ENCODE data around the gene MAD1L1. TPM values are rescaled to one million over a fixed set of nuclear protein-coding genes. Genes with fewer than 3 reads are reported as not detected.
A peak's percentile ranks its signal among the peaks of the same experiment; 100 is the strongest.
"Not testable (repeated sequence)": the region's sequence is repeated elsewhere in the genome, so short reads cannot be mapped to it uniquely, and the experiment has no call there.

The MAD1L1 gene
- total RNA-seq, 1 donor from 2014 or later = 40.9 TPM

DNA sequence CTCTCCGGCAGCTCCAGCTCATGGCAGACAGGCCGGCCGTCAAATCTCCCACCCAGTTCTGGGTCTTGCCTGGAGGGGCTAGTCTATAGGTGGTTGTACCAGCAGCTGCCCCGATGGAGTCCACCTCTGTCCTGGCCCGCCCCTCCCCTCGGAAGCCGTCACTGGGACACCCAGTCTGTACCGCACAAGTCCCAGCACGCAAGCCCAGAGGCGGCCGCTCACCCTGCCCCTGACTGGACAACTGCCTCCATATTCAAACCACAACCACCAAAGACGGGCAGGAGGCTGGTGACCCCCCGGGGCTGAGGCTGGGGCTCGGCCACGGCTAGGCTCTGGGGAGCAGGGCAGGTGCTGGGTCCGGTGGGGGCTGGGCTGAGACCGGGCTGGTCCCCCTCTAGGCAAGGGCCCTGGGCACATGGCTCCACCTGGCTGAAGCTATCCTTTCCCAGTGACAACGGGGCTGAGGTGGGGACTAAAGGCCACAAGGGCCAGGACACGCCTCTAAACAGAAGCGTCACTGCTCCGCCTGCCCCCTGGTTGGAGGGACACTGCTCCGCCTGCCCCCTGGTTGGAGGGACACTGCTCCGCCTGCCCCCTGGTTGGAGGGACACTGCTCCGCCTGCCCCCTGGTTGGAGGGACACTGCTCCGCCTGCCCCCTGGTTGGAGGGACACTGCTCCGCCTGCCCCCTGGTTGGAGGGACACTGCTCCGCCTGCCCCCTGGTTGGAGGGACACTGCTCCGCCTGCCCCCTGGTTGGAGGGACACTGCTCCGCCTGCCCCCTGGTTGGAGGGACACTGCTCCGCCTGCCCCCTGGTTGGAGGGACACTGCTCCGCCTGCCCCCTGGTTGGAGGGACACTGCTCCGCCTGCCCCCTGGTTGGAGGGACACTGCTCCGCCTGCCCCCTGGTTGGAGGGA is 371.6 kb downstream of the MAD1L1 start:
- not testable (repeated sequence) for DNase-seq (ENCODE audit: low read depth)

DNA sequence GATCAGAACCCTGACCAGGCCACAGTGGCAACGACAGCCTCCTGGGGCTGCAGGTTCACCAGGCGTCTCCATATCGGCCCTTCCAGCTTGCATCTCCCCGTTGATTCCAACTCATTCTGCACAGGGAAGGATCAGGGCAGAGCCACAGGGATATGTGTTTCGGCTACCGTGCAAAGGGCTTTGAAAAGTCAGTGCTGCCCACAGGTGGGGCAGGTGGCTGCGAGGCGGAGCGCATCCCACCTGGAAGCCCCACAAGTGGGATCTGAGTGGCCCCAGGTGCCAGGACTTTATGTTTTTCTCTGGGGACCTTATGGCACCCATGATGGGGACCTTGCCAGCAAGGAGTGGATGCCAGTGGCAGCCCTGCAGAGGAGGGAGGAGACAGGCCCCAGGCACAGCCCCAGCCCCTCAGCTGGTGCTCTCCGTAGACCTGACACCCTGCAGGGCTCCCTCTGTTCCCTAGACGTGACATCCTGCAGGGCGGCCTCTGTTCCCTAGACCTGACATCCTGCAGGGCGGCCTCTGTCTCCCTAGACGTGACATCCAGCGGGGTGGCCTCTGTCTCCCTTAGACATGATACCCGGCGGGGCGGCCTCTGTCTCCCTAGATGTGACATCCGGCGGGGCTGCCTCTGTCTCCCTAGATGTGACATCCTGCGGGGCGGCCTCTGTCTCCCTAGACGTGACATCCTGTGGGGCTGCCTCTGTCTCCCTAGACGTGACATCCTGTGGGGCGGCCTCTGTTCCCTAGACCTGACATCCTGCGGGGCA is 373.3 kb downstream of the MAD1L1 start:
- DNase-seq (ENCODE audit: low read depth) = no peak

DNA sequence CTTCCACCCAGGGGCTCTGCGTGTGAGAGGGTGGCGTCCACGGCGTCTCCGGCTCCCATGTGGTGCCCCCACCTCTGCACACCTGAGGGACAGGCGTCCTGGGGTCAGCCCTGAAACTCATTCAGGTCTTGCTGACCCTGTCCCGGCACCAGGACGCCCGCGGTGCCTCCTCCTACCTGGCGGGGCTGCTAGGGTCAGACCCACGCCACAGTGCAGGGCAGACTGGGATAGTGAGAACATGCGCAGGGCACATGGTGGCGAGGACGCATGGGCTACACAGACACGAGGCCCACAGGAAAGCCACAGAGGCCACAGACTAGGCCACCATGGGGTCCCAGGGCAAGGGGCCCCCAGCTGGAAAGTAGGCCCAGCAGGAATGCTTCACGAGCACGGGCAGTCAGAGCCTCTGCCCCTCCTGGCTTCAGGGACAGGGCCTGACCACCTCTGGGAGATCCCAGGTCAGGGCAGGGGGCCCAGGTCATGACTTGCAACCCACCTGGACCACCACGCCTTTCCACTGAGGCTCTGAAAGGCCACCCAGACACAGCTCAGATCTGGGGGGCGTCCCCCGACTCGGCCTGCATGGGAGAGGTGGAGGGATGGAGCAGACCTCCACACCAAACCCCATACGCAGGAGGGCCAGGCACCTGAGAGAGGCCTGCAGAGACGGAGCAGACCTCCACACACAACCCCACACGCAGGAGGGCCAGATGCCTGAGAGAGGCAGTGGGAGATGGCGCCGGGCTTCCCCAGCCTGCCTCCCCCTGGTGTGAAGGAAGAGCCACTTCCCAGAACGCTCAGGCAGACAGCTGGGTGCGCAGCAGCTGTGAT is 374.1 kb downstream of the MAD1L1 start:
- DNase-seq (ENCODE audit: low read depth) = no peak

DNA sequence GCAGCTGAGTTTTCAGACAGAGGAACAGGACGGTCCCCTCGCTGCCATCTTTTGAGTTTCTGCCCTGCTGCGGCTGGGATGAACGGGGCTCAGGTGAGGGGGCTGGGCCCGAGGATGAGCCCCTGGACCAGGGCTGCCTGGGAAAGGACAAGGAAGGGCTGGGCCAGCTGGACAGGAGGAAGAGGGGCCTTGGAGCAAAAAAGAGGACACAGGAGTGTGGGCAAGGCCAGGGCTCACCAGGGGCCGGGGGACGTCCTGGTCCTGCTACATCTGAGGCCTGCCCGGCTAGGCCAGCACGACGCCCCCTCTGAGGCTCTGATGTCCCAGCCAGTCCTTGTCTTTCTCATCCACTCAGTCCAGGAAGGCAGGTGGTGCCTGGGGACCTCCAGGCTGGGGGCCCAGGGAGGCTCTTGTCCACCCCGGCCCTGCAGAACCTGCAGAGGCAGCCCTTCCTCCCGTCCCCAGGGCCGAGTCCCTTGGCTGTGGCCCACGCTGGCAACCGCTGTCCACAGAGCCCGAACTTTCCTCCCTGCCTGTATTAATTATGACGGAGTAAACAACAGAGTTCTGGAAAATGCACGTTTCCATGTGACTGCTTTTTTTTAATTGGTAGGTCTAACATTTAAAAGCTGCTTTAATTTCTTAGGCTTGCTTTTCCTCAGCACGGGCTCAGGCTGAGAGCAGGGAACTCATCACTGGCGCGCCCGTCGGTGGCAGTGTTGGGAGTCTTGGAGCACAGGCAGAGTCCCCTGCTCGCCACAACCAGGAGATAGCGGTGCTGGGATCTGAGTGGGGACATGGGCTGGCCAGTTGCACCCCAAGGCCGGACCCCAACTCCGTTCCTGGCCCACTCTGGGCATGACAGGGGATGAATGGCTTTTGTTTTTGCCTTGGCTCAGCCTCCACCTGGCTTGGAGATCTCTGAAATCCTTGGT is 375.0 kb downstream of the MAD1L1 start:
- no peak for DNase-seq (ENCODE audit: low read depth)

DNA sequence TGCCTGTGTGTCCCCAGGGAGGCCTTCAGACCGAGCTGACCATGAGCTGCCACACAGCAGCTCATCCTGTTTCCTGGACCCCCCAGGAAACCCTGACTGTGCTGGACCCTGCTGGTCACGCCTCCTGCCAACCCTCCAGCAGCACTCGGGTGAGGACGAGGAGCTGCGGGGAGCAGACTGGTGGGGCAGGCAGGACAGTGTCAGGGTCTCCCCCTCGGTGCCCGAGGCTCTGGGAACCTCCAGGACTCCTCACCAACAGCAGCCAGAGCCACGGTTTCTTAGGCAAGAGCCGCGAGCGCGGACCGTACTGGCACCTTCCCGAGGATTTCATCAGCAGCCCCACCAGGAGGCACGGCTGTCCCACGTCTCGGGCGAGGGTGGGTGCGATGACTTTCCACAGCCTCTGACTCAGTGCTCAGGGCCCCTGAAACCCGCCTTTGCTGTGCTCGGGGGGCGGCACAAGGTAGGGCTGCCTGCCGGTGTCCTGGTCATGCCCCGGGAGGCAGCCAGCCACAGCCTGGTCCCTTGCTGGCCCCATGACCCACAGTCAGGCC is 375.8 kb downstream of the MAD1L1 start:
- no peak for DNase-seq (ENCODE audit: low read depth)

DNA sequence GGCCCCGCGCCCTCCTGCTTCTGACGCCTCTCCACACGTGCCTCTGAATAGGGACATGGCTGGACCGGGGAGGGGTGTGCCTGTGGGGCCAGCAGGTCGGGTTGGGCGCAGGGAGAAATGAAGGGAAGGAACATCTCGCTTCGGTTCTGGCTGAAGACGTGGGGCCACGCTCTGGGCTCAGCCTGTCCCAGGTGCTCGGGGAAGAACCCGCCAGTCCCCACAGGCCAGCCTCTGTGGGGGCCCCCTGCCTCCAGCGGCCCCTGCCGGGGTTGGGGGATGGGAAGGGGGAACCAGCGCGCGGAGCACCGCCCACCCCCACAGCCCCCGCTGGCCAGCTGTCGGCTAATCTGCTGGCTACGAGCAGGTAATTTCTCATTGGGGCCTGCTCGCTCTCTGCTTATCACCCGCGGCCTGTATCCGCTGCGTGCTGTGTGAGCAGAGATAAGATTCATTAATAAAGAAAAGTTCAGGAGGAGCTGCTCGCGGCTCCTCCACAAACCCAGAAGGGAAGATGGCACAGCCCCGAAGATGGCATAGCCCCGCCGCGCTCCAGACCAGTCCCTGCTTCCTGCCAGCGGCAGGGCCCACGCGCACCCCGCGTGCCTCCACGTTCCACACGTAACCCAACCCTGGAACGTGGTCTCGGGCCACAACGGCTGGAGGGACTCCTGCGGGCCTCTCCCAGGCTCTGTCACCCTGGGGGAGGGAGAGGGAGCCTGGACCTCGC is 376.4 kb downstream of the MAD1L1 start:
- no peak for DNase-seq (ENCODE audit: low read depth)

DNA sequence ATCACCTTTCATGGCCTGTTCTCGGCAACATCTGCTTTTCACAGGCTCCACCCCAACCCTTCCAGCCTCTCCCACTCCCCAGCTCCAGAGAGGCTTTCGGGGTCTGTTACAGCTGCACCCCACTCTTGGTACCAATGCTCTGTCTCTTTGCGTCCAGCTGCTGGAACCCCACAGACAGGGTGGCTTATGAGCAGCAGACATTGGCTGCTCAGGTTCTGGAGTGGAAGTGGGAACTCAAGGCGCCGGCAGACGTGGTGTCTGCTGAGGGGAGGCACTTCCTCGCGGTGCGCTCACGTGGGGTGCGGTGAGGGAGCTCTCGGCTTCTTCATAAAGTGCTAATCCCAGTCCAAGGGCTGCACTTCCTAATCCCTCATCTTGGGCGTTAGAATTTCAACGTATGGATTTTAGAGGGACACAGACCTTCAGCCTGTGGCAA is 377.0 kb downstream of the MAD1L1 start:
- no peak for DNase-seq (ENCODE audit: low read depth)

DNA sequence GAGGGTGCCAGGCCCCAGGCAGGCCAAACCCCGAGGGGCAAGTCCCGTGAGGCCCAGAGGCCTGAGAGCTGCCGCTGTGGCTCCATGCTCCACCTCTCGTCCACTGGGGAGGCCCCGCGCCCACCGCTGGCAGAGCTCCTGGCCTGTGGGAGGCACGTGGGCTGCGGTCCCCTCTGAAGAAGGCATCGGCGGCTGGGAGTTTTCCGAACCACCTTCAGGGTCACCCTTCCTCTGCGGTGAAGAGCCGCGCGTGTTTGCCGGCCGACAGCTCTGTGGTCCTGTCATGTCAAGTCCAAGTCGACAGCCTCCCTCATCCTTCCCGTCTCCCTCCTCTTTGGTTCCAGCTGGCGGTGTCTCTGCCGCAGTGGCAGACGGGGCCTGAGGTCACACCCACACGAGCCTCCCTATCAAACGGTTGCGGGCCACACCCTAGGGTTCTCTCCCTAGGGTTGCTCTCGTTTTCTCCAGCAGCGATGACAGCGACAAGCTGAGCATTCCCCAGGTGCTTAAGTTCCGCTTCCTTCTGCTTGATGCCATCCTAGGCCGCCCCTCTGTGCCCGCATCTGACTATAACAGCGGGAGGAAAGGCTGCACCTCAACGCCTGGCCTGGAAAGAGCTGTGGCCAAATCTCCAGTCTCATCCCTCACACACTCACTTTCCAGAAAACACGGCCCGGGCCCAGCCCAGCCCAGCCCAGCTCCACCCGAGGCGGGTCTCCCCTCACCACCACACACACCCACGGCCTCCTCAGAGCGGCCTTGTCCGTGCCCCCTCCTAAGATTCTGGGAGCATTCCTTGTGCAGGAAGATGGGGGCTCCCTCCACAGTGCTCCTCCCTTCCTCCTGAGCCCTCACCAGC is 377.6 kb downstream of the MAD1L1 start:
- no peak for DNase-seq (ENCODE audit: low read depth)

DNA sequence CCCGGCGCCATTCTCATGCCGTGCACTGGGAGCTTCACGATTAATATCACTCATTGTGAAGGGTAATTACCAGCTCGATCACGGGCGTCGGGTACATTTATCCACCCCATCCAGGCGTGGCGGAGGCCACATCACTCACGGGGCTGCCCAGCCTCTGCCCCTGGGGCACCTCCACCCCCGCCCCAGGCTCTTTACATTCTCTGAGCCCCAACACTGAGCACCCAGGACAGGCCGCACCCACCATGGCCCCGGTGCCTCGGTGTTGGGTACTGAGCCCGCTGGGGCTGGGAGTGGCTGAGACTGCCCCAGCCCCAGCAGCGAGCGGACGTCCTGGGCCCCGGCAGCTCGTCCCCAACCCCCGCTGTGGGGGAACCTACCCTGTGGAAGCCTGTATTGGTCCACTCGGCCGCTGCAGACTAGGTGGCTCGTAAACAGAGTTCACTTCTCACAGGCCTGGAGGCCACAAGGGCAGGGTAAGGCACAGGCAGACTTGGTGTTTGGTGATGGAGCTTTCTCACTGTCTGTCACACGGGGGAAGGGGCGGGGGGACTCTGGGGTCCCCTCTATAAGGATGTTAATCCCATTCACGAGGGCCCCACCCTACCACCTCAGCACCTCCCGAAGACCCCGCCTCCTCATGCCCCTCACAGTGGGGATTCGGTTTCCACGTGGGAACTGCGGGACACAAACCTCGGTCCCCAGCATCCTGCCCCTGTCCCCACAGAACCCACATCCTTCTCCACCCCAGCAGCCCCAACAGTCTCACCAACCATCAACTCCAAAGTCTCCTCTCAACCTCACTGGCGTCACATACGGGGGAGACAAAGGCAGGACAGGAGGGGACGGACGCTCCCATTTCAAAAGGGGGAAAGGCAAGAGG is 378.5 kb downstream of the MAD1L1 start:
- DNase-seq (ENCODE audit: low read depth) = no peak

DNA sequence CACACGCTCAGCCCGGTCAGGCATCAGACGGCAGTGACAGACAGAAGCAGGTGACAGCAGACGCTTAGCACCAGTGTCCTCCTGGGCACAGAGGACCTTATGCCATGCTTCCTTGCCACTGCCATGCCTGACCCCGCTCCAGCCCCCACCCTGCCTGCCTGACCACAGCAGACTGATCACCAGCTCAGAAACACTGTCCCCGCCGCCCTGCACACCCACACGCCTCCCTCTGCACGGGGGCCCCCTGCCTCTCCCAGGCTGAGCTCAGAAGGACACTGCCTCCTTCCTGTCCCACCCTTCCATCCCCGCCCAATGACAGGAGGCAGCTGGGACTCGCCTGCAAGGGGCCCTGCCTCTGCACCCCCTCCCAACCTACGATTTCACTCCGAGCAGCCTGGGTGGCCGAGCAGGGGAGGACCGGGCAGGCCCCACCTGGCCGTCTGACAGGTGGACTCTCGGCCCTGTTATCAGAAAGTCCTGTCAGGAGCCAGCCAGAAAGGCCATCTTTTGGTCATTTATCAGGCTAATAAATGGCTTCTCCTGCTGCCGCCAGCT is 379.2 kb downstream of the MAD1L1 start:
- peak; percentile 73 for DNase-seq (ENCODE audit: low read depth)

DNA sequence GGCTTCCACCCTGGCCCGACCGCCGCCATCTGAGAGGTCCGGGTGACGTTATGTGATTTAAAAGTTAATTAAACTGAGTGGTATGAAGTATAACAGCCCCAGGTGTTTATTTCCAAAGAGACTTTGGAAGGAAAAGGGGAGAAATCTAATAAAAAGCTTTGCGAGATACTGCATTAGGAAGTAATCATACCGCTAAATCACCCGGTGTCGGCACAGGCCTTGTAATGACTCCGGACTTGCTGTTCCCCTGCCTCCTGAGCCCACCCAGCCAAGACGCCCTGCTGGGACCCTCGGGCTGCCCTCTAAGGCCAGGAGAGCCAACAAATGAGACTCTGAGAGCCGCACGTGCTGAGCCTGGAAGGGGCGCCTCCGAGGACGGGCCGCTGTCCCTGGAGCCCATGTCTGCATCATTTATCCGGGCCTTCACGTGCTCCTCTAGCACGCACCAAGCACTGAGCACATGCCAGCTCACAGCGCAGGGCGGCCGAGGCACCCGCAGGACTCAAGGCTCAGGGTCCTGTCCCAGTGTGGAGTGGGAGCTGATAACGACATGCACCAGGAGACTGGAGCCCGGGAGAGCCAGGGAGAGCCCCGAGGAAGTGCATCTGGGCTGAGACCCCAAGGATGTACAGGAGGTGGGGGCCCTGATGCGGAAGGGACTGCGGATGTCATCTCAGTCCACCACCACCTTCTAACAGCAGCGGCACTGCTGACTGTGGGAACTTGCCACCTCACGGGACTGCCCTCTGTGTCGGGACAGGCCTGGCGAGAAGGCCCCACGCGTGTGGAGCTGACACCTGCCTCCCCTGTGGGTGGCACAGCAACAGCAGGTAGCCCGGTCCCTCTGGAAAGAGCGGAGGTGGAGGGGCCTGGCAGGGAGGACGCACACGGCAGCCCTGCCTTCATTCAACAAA is 380.0 kb downstream of the MAD1L1 start:
- DNase-seq (ENCODE audit: low read depth) = no peak

DNA sequence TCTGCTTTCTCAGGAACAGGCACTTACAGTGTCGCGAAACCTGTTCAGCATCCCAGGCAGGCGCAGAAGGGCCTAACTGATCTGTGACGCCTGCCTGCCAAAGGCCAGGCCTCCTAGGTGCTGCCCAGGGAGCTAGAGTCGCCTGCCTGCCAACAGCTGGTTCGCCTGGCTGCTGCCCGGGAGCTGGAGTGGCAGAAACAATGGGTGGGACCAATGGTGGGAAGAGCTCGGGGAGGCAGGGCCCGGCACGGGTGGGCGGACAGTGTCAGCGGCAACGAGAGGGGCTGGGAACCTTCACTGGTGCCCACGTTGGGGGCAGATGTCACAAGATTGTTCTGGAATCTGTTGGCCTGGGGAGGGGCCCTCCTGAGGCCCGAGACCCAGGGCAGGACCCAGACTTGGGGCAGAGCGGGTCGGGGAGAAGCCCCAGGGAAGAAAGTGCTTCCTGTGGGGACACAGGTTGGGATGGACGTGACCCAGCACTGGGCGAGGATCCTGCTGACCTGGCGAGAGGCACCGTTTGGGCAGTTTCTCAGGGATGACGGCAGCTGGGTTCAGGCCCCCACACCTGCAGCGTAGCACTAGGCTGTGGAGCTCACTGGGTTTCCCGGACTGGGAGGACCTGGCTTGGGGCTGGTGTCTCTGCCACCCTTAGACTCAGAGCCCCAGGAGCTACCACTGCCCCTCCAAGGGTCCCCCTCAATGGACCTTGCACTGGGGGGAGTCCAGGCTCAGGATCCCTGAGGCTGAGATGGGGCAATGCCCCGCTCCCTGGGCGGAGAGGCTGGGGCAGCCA is 380.8 kb downstream of the MAD1L1 start:
- no peak for DNase-seq (ENCODE audit: low read depth)

DNA sequence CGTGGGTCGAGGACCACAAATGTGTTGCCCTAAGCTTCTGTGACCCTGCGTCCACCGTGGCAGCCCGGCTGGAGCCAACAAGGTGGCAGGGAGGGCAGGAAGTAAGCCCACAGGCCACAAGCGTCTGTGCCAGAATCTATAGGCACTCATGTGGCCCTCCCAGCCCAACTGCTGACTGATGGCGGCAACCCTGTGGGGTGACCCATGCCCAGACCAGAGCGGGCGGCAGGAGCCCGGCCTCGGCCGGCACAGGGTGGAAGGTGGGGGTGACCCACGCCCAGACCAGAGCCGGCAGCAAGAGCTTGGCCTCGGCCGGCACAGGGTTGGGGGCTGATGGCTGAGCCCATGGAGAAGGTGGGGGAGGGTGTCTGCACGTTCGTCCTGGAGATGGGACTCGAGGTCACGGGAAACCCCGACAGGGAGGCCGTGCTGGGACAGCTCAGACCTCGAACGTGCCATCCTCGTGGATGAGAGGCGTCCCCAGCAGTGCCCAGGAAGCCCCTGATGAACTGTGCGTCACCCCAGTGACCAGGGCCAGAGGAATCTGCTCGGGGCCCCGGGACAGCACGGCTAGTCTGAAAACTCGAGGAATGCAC is 381.7 kb downstream of the MAD1L1 start:
- DNase-seq (ENCODE audit: low read depth) = no peak

DNA sequence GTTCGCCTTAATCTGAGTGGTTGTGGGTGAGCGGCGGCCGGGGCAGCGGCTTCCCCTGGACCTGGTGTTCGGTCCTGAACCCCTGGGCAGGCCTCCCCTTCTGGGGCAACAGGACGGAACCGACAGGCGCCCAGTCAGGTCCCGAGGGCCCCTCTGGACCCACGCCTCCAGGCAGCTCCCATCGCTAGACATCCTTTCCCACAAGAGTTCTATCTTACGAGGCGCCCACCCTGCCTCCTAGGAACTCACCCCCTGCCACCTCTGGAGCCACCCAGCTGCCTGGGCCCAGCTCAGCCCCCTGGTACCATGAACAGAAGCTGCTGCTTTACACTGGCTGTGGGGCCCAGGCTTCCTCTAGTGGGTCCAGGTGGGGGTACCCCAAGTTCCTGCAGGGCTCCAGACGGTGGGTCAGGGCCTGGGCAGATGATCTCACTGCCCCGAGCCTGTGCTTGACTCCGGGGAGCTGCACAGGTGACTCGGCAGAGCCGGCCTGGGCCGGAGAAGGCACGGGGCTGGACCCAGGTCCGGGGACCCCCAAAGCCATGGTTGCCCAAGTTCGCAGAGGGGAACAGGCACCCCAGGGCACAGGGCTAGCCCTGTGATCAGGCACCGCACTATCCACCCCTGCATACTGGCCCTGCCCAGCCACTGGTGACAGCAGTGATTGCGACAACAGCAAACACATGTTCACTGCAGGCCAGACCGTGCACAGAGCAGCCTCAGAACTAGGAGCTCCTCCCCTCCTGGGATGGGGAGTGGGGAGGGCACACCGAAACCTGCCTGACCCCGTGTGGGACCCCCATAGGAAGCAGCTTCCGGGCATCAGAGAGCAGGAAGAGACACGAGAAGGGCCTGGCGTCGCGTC is 382.4 kb downstream of the MAD1L1 start:
- no peak for DNase-seq (ENCODE audit: low read depth)
